Keratinocyte (primary cell): Measurements from ENCODE around the gene RERE. TPM values are rescaled to one million over a fixed set of nuclear protein-coding genes. Genes with fewer than 3 reads are reported as not detected.

Source experiments
- DNase-seq: peaks from one replicate; pipeline ENCODE4 v3.0.0-alpha.2; 2011; ENCODE audit warnings: low read depth, missing footprints, low spot score
- FAIRE-seq: peaks from 2 replicates; lab custom pipeline; 2011; peaks lifted over from hg19 to GRCh38; lab: Jason Lieb, UNC
- H2AFZ ChIP-seq: 2 replicates; pipeline ENCODE4 v1.6.0; 2012; ENCODE audit warnings: low read length, control low read depth, inconsistent platforms; ENCODE audit not compliant: control insufficient read depth
- H3K27ac ChIP-seq: 2 replicates; pipeline ENCODE4 v1.5.1; 2011; ENCODE audit warnings: low read length; ENCODE audit not compliant: control insufficient read depth, insufficient read depth
- H3K27me3 ChIP-seq: 3 replicates; pipeline ENCODE4 v1.6.0; 2011; ENCODE audit warnings: low read length; ENCODE audit not compliant: control insufficient read depth, insufficient read depth; ENCODE audit errors: extremely low read depth
- H3K36me3 ChIP-seq, 2 experiments: 2 replicates in 1 of 2; 3 replicates in 1 of 2; pipeline ENCODE4 v1.5.1; 2011; ENCODE audit warnings: low read length in 2 of 2, mild to moderate bottlenecking in 1 of 2; ENCODE audit not compliant: control insufficient read depth in 2 of 2, insufficient read depth in 2 of 2; ENCODE audit errors: extremely low read depth in 1 of 2
- H3K4me1 ChIP-seq: 3 replicates; pipeline ENCODE4 v1.5.1; 2011; ENCODE audit warnings: low read length; ENCODE audit not compliant: control insufficient read depth, insufficient read depth; ENCODE audit errors: extremely low read depth
- H3K4me2 ChIP-seq: 3 replicates; pipeline ENCODE4 v1.6.0; 2011; ENCODE audit warnings: low read depth, low read length; ENCODE audit not compliant: control insufficient read depth, insufficient read depth; ENCODE audit errors: extremely low read depth
- H3K4me3 ChIP-seq, 3 experiments: fragments of 200-600 bp in 1 of 3; sonication (generic) in 1 of 3; 2 replicates in 2 of 3; 3 replicates in 1 of 3; pipeline ENCODE4 v1.5.1; 2011 to 2016; ENCODE audit warnings: low read length in 3 of 3, mild to moderate bottlenecking in 3 of 3, control low read depth in 2 of 3, inconsistent platforms in 1 of 3, low read depth in 1 of 3, mixed read lengths in 1 of 3, mixed run types in 1 of 3, moderate library complexity in 1 of 3; ENCODE audit not compliant: control insufficient read depth in 2 of 3, insufficient read depth in 2 of 3; ENCODE audit errors: extremely low read depth in 1 of 3
- H3K79me2 ChIP-seq: 2 replicates; pipeline ENCODE4 v1.6.0; 2012; ENCODE audit warnings: low read length; ENCODE audit not compliant: control insufficient read depth, insufficient read depth
- H3K9ac ChIP-seq: 3 replicates; pipeline ENCODE4 v1.6.0; 2011; ENCODE audit warnings: low read length; ENCODE audit not compliant: control insufficient read depth, insufficient read depth; ENCODE audit errors: extremely low read depth
- H3K9me1 ChIP-seq: 3 replicates; pipeline ENCODE4 v1.6.0; 2011; ENCODE audit warnings: low read length; ENCODE audit not compliant: control insufficient read depth, insufficient read depth; ENCODE audit errors: extremely low read depth
- H3K9me3 ChIP-seq: 2 replicates; pipeline ENCODE4 v1.5.1; 2012; ENCODE audit warnings: low read depth, low read length; ENCODE audit not compliant: control insufficient read depth
- H4K20me1 ChIP-seq: 3 replicates; pipeline ENCODE4 v1.6.0; 2011; ENCODE audit warnings: low read length; ENCODE audit not compliant: control insufficient read depth, insufficient read depth; ENCODE audit errors: extremely low read depth
- EZH2 ChIP-seq: IDR thresholded peaks from one replicate; pipeline ENCODE4 v1.6.1; 2012; ENCODE audit warnings: inconsistent platforms, mild to moderate bottlenecking, low read length, moderate library complexity
- dilution Hi-C: fragments of 300-500 bp; cut with MboI; formaldehyde crosslinking; loops from one replicate; pipeline ENCODE4 v1.7.0; 2020; ENCODE audit warnings: low sequenced_read_pairs; ENCODE audit not compliant: extremely low pct_ligation_motif_present
- polyA plus RNA-seq, 5 experiments: library from polyadenylated mRNA; depleted of rRNA in 3 of 5; stranded (reverse) in 3 of 5; stranded (forward) in 1 of 5; unstranded in 1 of 5; fragments of >200 nt; gene quantifications; 1 replicate in 1 of 5; 2 replicates in 3 of 5; 3 replicates in 1 of 5; pipeline versions ENCODE4 v1.2.1 to v1.2.3, GENCODE V29; 2011 to 2012; ENCODE audit warnings: missing spikeins in 2 of 5, low read depth in 1 of 5, low replicate concordance in 1 of 5
- TF ChIP-seq, protein P1 (sequence below), 3 experiments: IDR thresholded peaks in 1 of 3; conservative IDR thresholded peaks in 1 of 3; optimal IDR thresholded peaks in 1 of 3; 2 replicates in 2 of 3; 3 replicates in 1 of 3; pipeline versions ENCODE3 to v1.5.1; 2011; ENCODE audit warnings: low read length in 3 of 3, mild to moderate bottlenecking in 3 of 3, moderate library complexity in 2 of 3, control low read depth in 1 of 3, inconsistent platforms in 1 of 3; ENCODE audit not compliant: insufficient read depth in 2 of 3; ENCODE audit errors: extremely low read depth in 1 of 3

RERE gene
- polyA plus RNA-seq, 1 donor (not counting 4 experiments of a cell fraction or from before 2014, with no cell fraction given): 3.8 TPM

DNA sequence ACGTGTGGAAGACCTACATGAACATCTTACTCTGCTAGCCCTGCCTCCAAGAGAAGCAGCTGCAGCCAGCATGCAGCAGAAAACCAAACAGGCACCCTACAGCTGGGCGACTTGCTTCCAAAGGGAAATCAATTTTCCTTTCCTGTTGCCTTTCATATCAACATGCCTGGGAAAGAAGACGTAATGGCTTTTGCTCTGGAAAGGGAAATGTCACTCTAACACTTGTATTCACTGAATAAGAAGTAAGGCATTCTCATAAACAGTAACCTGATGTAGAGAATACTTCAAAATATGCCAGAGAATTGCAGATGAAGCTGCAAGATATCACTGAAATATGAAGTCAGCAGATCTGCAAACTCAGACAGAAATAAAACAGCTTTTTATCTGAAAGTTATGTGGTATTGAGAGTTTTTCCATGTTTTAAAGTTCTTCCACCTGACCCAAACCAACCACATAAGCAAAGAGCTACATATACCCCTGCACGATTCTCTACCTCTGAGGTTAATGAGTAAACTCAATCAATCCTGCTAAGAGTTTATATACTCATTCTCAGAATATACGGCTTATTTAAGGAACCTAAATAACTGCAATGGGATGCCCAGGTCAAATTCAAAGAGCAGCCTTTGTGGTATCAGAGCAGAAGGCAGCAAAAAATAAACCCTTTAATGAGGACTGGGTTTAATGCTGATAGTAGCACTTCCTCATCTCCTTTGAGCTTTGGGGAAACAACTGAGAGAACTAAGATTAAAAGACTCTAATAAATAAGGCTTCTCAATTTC lies 150.9 kb downstream of the RERE start:
- Histone ChIP-seq H3K4me1 (peaks cover 46% of the 10 kb centered on the region), H3K4me2 (no peak overlapping the region), H3K27me3 (no peaks in the 10 kb centered on the region), H3K4me3 (no peak overlapping the region), H3K9me3 (no peaks in the 10 kb centered on the region), H3K9me1 (no peaks in the 10 kb centered on the region), H3K36me3 (no peaks in the 10 kb centered on the region), H3K27ac (no peak overlapping the region), H4K20me1 (no peaks in the 10 kb centered on the region), H3K9ac (no peak overlapping the region), H2AFZ (no peak overlapping the region), H3K79me2 (peaks cover 32% of the 10 kb centered on the region)
- DNase-seq (no peak), FAIRE-seq (no peak)
- dilution Hi-C loops: no loop called here
- TF ChIP-seq, protein P1, sequence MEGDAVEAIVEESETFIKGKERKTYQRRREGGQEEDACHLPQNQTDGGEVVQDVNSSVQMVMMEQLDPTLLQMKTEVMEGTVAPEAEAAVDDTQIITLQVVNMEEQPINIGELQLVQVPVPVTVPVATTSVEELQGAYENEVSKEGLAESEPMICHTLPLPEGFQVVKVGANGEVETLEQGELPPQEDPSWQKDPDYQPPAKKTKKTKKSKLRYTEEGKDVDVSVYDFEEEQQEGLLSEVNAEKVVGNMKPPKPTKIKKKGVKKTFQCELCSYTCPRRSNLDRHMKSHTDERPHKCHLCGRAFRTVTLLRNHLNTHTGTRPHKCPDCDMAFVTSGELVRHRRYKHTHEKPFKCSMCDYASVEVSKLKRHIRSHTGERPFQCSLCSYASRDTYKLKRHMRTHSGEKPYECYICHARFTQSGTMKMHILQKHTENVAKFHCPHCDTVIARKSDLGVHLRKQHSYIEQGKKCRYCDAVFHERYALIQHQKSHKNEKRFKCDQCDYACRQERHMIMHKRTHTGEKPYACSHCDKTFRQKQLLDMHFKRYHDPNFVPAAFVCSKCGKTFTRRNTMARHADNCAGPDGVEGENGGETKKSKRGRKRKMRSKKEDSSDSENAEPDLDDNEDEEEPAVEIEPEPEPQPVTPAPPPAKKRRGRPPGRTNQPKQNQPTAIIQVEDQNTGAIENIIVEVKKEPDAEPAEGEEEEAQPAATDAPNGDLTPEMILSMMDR (optimal IDR thresholded peaks at IDR 0.05 in 1 of 3, IDR thresholded peaks at IDR 0.05 in 1 of 3, conservative IDR thresholded peaks at IDR 0.05 in 1 of 3; ENCODE audit: extremely low read depth in 1 of 3, insufficient read depth in 2 of 3, low read length in 3 of 3): no peak
- no peak for TF ChIP-seq EZH2

DNA sequence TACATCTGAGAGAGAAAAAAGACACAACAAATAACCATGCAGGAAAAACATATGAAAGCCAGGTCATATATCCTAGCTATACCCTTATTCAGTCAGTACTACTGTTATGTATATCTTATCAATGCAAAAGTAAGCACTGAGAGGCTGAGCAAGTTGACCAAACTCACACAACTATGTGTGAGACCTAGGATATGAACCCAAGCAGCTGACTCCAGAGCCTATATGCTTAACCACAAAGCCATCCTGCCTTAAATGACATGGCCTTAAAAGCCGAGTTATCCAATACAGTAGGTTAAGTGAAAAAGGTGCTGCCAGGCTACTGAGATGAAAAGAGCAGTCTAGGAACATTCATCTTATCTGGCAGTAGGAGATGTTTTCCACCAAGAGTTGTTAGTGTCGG lies 151.6 kb downstream of the RERE start:
- no peaks in the 10 kb centered on the region for H3K9me1 ChIP-seq
- peaks cover 48% of the 10 kb centered on the region for H3K4me1 ChIP-seq
- H4K20me1 ChIP-seq: no peaks in the 10 kb centered on the region
- no peak overlapping the region for H3K4me3 ChIP-seq
- no peak for FAIRE-seq
- TF ChIP-seq EZH2: no peak
- peaks cover 32% of the 10 kb centered on the region for H3K79me2 ChIP-seq
- DNase-seq: no peak
- H3K36me3 ChIP-seq: no peaks in the 10 kb centered on the region
- no peaks in the 10 kb centered on the region for H3K27me3 ChIP-seq
- no peaks in the 10 kb centered on the region for H3K9me3 ChIP-seq
- dilution Hi-C loops: no loop called here
- H2AFZ ChIP-seq: no peak overlapping the region
- H3K4me2 ChIP-seq: no peak overlapping the region
- H3K27ac ChIP-seq: no peak overlapping the region
- H3K9ac ChIP-seq: no peak overlapping the region
